HEK293T (cell line): Measurements from ENCODE around the gene C1QTNF8.

ENCODE experiments used
- ARNT ChIP-seq: fragments of 450-650 bp; IDR thresholded peaks from 2 replicates; pipeline ENCODE4 v1.6.1; 2017; ENCODE audit warnings: mild to moderate bottlenecking
- BHLHE40 ChIP-seq: fragments of 450-650 bp; IDR thresholded peaks from 2 replicates; pipeline ENCODE4 v1.6.1; 2016; ENCODE audit warnings: mild to moderate bottlenecking, moderate library complexity, borderline replicate concordance
- CTBP1 ChIP-seq: fragments of 450-650 bp; IDR thresholded peaks from 2 replicates; pipeline ENCODE4 v1.6.1; 2016; ENCODE audit warnings: borderline replicate concordance
- ELF4 ChIP-seq: fragments of 450-650 bp; IDR thresholded peaks from 2 replicates; pipeline ENCODE4 v1.6.1; 2017; ENCODE audit warnings: antibody characterized with exemption
- FOXA1 ChIP-seq: fragments of 450-650 bp; IDR thresholded peaks from 2 replicates; pipeline ENCODE4 v1.6.1; 2016; ENCODE audit warnings: mild to moderate bottlenecking
- FOXK2 ChIP-seq: fragments of 450-650 bp; IDR thresholded peaks from 2 replicates; pipeline ENCODE4 v1.6.1; 2016; ENCODE audit warnings: mild to moderate bottlenecking
- FOXM1 ChIP-seq: fragments of 450-650 bp; IDR thresholded peaks from 2 replicates; pipeline ENCODE4 v1.6.1; 2017; ENCODE audit warnings: mild to moderate bottlenecking, borderline replicate concordance
- L3MBTL2 ChIP-seq: fragments of 450-650 bp; conservative IDR thresholded peaks from 2 replicates; pipeline ENCODE4 v1.6.1; 2016; ENCODE audit warnings: mild to moderate bottlenecking
- NFRKB ChIP-seq: fragments of 450-650 bp; IDR thresholded peaks from 2 replicates; pipeline ENCODE4 v1.6.1; 2016; ENCODE audit warnings: mild to moderate bottlenecking, moderate library complexity
- SP1 ChIP-seq: fragments of 450-650 bp; IDR thresholded peaks from 2 replicates; pipeline ENCODE4 v1.6.1; 2017
- SUZ12 ChIP-seq: fragments of 450-650 bp; IDR thresholded peaks from 2 replicates; pipeline ENCODE4 v1.6.1; 2016; ENCODE audit warnings: mild to moderate bottlenecking
- ZNF384 ChIP-seq: fragments of 450-650 bp; IDR thresholded peaks from 2 replicates; pipeline ENCODE4 v1.6.1; 2016
- TF ChIP-seq, protein P1 (sequence below): fragments of 450-650 bp; IDR thresholded peaks from 2 replicates; pipeline ENCODE4 v1.6.1; 2016

DNA sequence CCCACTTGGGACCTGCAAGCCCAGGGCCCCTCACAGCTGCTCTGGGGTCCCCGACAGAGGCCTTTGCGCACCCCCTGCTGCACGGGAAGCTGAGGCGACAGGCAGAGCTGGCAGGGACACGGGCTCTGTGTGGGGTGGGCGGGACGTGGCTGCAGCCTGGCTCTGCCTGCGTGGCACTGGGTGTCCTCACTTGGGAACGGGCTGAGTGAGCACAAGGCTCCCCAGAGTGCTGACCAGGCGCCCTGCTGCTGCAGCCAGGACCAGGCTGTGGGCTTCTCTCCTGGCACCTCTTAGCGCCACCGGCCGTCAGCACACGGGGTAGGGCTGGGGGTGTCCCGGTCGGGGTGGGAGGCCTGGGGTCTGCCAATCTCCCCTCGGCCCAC lies 6.6 kb downstream of the C1QTNF8 start:
- no peak for TF ChIP-seq FOXK2
- TF ChIP-seq, protein P1, sequence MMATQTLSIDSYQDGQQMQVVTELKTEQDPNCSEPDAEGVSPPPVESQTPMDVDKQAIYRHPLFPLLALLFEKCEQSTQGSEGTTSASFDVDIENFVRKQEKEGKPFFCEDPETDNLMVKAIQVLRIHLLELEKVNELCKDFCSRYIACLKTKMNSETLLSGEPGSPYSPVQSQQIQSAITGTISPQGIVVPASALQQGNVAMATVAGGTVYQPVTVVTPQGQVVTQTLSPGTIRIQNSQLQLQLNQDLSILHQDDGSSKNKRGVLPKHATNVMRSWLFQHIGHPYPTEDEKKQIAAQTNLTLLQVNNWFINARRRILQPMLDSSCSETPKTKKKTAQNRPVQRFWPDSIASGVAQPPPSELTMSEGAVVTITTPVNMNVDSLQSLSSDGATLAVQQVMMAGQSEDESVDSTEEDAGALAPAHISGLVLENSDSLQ = no peak
- TF ChIP-seq FOXM1 = no peak
- TF ChIP-seq SP1 = no peak
- TF ChIP-seq SUZ12 = no peak
- TF ChIP-seq L3MBTL2 = no peak
- TF ChIP-seq FOXA1 = no peak
- TF ChIP-seq BHLHE40 = no peak
- TF ChIP-seq ZNF384 = no peak
- TF ChIP-seq NFRKB = no peak
- TF ChIP-seq ELF4 = no peak
- TF ChIP-seq ARNT = no peak
- TF ChIP-seq CTBP1 = no peak
